NCI-H2029 treated with DMSO at 0.1 percent for 48 hours (cell line): ENCODE measurements around the gene WDR77.

ENCODE experiments used
- DNase-seq: peaks from one replicate; lab custom pipeline; 2025; lab: John Stamatoyannopoulos, UW

Gene WDR77

DNA sequence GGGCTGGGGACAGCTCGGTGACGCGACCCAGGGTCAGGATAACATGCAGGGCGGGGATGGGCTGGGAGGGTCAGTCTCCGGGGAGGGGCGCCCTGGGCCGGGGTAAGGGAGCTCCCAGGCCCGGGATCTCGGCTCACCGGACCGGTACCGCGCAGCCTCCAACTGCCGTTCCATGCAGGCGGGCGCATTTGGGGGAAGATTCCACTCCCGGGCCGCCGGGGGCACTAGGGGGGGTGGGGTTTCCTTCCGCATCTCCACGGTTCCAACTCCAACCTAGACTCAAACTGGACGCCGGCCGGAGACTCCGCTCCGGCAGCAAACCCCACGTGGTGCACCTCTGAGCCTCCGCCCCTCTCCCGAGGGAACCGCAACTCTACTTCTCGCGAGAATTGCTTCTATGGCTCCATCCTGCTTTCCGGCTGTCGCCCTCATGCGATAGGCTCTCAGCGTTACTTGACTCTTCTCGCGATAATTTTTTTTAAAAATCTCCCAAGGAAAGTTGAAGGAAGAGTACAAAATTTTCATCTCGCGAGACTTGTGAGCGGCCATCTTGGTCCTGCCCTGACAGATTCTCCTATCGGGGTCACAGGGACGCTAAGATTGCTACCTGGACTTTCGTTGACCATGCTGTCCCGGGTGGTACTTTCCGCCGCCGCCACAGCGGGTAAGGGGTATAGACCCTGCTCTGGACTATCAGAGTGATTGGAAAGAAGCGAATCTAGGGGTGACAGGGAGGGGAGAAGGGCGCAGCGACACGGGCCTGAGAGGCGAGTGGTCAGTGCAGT is at the start of gene WDR77, which contains the start of gene ATP5PB:
Gene WDR77 (minus strand): TSS at position 339 of the 785 bp plus-strand sequence. CDS start 87 bp downstream, at position 252.
Gene ATP5PB (plus strand): TSS at position 547 of the 785 bp plus-strand sequence. CDS start 78 bp downstream, at position 625.
- peak; percentile 93 for DNase-seq

DNA sequence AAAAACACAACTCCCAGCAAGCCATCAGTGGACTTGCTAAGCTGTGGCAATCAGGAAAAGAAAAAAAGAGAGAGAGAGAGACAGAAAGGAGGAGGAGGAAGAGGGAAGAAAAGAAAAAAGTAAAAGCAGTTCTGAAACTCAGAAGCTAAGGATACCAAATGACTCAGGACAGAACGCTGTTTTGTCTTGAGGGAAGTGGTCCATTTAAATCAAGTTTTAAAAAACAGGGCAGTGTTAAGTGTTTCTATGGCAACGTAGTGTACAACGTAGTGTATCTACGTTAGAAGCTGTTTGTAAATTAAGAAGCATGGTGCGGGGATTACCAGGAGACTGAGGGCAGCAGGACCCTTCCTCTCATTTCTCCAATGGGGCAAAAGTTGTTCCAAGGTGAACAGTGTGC is 48.5 kb upstream of the WDR77 start:
- no peak for DNase-seq

GRCh38 chr1:111496398-111496797 is 47.3 kb upstream of the WDR77 start:
- DNase-seq: no peak

DNA sequence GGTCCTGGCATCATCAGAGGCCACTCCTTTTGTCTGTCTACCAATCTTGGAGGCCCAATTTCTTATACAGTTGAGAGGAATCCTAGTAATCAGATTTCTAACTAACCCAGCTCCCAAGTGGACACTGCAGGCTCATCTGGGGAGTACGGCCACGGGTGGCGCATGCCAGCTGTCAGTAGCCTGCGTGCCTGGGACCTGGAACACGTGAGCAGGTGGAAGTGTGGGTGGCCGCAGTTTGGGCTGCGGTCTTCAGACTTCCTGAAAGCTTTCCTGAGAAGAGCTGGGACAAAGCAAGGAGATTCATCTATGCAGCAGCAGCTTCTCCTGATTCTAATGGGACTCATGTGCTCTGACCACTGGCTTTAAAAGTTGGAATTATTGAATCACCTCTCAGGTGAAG is 42.0 kb upstream of the WDR77 start:
- no peak for DNase-seq

- DNase-seq: no peak
Measured at GRCh38 chr1:111490220-111490619, 41.2 kb upstream of the WDR77 start.

DNA sequence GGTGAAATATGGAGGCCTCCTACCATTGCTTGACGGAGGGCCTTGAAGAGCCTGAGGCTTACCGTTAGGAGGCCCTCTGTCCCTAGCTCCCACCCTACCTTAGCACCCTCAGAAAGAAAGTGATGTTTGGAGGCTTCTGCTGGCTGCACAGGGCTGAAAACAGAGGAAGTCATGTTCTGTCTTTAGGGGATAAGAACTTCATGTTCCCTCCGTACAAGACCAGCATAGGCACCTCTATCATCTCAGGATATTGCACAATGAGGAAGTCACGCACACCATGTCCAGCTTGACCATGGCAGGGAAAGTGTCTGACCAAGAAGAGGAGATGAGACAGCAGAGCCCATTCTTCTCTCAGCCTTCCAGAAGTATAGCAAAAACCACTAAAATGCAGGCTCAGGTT is 40.5 kb upstream of the WDR77 start:
- no peak for DNase-seq

GRCh38 chr1:111488669-111489068 is 39.6 kb upstream of the WDR77 start:
- no peak for DNase-seq

DNA sequence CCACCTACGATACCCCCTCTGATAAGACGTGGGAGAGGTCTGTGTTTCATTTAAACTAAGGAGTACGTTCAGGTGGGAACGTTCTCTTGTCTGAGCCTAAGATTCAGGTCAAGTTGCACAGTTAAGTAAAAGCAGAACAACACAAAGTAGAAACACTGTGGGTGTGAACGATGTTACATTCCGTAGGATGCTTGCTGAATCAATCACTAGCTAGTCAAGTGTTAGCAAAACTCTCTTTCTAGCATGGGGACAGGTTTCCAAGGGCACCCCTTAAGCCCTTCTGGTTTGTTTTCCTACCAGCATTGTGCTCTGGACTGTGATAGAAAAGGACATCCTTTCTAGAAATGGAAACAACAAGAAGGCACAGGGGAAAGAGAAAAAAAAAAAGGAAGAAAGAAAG is 38.1 kb upstream of the WDR77 start:
- no peak for DNase-seq

DNA sequence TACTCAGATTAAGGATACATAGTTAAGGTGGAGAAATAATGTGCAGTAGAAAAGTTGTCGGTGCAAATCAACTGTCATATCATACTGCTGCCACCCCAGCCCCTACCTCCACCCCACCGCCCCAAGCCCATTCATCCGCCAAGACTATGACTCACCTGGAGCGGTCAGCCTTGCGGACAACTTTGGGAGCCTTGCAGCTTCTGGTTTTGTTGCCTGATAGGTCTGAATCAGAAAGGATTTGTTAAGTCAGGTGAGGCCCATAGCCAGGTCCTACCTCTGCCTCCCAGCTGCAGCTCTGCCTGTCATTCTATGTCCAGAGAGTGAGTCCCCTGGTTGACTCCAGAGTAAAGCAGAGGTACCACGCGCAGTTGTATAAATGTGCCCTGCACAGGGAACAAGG is 37.4 kb upstream of the WDR77 start:
- no peak for DNase-seq

DNA sequence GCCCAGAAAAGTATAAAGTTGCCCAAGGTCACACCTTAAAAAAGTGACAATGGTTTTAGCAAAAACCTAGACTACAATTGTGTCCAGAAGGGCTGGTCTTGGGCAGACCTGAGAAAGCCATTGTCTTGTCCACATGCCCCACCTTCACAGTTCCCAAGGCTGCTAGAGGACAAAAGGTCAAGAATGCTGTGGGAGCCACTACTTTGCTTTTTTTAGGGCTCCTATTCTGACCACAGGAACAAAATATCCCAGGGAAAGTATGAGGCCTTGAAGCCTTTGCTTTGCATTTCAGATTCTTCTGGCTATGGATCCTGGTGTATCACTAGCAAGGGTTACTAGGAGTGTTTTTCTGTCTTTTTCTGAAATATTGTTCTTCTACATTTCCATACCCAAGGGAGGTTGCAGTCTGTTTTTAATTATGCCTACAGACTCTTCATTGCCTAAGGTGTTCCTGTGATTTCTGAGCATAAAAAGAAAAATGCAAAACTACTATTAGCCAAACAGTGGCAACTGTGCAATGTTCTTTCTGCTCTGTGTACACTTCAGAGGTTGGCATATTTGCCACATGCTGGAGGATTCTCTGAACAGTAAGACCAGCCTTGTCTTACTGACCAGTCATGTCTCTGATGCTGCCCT is 35.5 kb upstream of the WDR77 start:
- DNase-seq: no peak

- DNase-seq: no peak
Measured at GRCh38 chr1:111483876-111484275, 34.8 kb upstream of the WDR77 start.

GRCh38 chr1:111483166-111483565 is 34.1 kb upstream of the WDR77 start:
- DNase-seq: no peak

- peak; percentile 21 for DNase-seq
Measured at GRCh38 chr1:111481387-111482221, 32.5 kb upstream of the WDR77 start.

- DNase-seq: no peak
Measured at GRCh38 chr1:111480674-111481073, 31.6 kb upstream of the WDR77 start.

GRCh38 chr1:111476761-111477309 is 27.8 kb upstream of the WDR77 start:
- DNase-seq: no peak

DNA sequence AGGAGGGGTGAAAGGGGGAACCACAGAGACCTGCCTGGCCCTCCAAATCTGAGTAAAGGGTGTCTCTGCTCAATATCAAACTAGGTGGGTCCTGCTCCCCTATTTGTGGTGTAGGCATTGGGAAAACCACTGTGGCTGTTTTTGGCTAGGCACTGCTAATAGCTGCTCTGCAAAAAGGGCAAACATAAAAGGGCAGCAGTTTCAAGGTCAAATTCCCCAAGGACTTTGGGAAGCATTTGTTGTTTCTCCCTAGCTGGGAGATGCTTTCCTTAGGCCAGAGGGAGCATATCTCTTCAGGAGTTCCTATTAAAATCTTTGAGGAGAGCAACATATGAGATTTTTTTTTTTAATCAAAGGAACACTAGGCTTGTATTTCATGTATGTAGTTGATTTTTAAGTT is 27.2 kb upstream of the WDR77 start:
- no peak for DNase-seq

- no peak for DNase-seq
Measured at GRCh38 chr1:111475701-111476100, 26.6 kb upstream of the WDR77 start.

DNA sequence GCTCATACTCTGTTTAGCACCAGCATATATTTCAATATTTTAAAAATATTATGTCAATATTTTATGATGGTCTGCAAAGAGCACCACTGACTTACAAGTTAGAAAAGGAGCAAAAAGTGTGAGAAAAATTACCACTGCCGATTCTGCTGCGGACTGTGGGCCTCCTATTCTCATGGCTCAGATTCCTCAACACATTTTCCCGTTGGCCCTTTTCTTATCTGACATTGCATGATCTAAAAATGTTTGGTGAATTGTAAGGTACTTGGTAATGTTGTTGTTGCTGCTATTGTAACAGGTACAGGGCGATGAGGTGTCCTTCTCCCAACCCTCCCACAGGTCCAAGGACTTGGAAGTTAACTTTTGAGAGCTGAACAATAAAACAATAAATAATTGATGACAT is 25.5 kb upstream of the WDR77 start:
- DNase-seq: no peak

DNA sequence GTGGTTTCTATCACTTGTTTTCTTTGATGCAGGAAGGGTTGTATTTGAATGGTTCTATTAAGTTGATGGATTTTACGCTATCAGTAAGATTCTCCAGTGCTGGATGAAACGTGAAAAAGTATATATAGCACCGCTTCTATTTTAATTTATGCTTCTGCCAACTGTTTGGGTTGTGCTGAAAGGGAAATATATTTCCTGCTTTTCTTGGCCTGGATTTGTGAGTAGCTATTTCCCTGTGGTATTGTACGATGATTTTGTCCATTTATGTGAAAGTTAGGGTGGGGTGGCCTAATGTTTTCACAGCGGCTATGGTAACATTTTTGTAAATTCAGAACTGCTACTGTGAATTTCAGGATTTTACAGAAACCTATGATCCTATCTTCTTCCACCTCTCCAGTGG is 25.1 kb upstream of the WDR77 start:
- DNase-seq: no peak

GRCh38 chr1:111471538-111471937 is 22.5 kb upstream of the WDR77 start:
- DNase-seq: no peak

GRCh38 chr1:111471012-111471411 is 22.0 kb upstream of the WDR77 start:
- no peak for DNase-seq

DNA sequence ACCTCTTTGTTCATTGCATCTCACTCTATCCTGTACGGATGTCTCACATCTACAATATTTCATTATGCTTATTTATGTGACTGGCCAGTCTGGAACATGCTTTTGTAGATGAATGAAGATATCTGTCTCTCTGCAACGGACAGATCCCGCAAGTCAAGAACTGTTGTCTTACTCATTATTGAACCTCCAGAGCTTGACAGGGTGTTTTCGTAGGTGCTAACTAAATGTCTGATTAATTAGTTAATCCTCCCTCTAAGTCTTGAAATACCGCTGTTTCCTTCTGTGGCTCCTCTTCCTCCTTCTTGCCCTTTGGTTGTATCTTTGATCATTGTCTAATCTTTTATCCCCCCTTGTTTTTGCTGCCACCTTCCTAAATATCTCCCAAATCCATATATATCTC is 21.5 kb upstream of the WDR77 start:
- DNase-seq: no peak
